ENCODE results near the gene PRTFDC1. TPM values are rescaled to one million over a fixed set of nuclear protein-coding genes. Genes with fewer than 3 reads are reported as not detected.

The PRTFDC1 gene
- total and polyA plus RNA-seq, 2 donors (not counting 3 experiments of a cell fraction or from before 2014, with no cell fraction given), result 22.0 to 27.0 TPM

- CTCF ChIA-PET, result no interaction called here
Measured at GRCh38 chr10:24966962-24967481, 14.6 kb upstream of the PRTFDC1 start.

GRCh38 chr10:24965051-24965450 lies 12.6 kb upstream of the PRTFDC1 start:
- FAIRE-seq, result no peak
- BruUV-seq (replicated peaks), result no TSS peak
- no peak overlapping the region for H3K4me2 ChIP-seq (ENCODE audit: insufficient read depth, low read length)
- no peak overlapping the region for H3K27ac ChIP-seq (ENCODE audit: insufficient read depth, low read depth, low read length)
- H4K20me1 ChIP-seq (replicated peaks; ENCODE audit: control insufficient read depth, extremely low read depth, insufficient read depth, low read length), result no peaks in the 10 kb centered on the region
- CTCF ChIA-PET, result no interaction called here
- intact Hi-C loops (cut with micrococcal nuclease) (no loop called here), dilution Hi-C loops (cut with MboI; ENCODE audit: extremely low pct_ligation_motif_present, low sequenced_read_pairs) (no loop called here)
- H3K79me2 ChIP-seq (ENCODE audit: control insufficient read depth, insufficient read depth, low read length), result no peaks in the 10 kb centered on the region
- H3K27me3 ChIP-seq (ENCODE audit: control insufficient read depth in 2 of 2, insufficient read depth in 2 of 2, low read length in 2 of 2), result no peaks in the 10 kb centered on the region
- H2AFZ ChIP-seq (ENCODE audit: low read depth, low read length), result no peak overlapping the region
- H3K9me3 ChIP-seq (replicated peaks; ENCODE audit: control insufficient read depth, insufficient read depth, low read length), result no peaks in the 10 kb centered on the region
- DNase-seq (ENCODE audit: low read depth, low spot score), result no peak
- TF ChIP-seq, protein P1, sequence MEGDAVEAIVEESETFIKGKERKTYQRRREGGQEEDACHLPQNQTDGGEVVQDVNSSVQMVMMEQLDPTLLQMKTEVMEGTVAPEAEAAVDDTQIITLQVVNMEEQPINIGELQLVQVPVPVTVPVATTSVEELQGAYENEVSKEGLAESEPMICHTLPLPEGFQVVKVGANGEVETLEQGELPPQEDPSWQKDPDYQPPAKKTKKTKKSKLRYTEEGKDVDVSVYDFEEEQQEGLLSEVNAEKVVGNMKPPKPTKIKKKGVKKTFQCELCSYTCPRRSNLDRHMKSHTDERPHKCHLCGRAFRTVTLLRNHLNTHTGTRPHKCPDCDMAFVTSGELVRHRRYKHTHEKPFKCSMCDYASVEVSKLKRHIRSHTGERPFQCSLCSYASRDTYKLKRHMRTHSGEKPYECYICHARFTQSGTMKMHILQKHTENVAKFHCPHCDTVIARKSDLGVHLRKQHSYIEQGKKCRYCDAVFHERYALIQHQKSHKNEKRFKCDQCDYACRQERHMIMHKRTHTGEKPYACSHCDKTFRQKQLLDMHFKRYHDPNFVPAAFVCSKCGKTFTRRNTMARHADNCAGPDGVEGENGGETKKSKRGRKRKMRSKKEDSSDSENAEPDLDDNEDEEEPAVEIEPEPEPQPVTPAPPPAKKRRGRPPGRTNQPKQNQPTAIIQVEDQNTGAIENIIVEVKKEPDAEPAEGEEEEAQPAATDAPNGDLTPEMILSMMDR (IDR thresholded peaks at IDR 0.05; ENCODE audit: extremely low read depth in 1 of 2, insufficient read depth in 1 of 2, low read depth in 1 of 2, low read length in 2 of 2), result no peak
- TF ChIP-seq FOS (IDR thresholded peaks at IDR 0.05; ENCODE audit: borderline replicate concordance, insufficient read depth, low read length) (no peak), JUN (IDR thresholded peaks at IDR 0.05; ENCODE audit: borderline replicate concordance, insufficient read depth, insufficient read length, low read depth) (no peak), GATA2 (IDR thresholded peaks at IDR 0.05; ENCODE audit: insufficient read depth, insufficient read length, low read depth, low read length) (no peak), POLR2AphosphoS5 (IDR thresholded peaks at IDR 0.05; ENCODE audit: insufficient read depth, low read depth, low read length) (no peak), POLR2A (IDR thresholded peaks at IDR 0.05; ENCODE audit: low read depth, low read length) (no peak), EZH2 (IDR thresholded peaks at IDR 0.05; ENCODE audit: borderline replicate concordance, low read depth, low read length, severe bottlenecking) (no peak), MYC (IDR thresholded peaks at IDR 0.05; ENCODE audit: low read depth, low read length) (no peak)
- TF ChIP-seq, protein P2, sequence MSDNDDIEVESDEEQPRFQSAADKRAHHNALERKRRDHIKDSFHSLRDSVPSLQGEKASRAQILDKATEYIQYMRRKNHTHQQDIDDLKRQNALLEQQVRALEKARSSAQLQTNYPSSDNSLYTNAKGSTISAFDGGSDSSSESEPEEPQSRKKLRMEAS (IDR thresholded peaks at IDR 0.05; ENCODE audit: insufficient read depth, insufficient read length), result no peak
- H3K4me1 ChIP-seq (ENCODE audit: control insufficient read depth, extremely low read depth, insufficient read depth, low read length), result no peaks in the 10 kb centered on the region
- no peak overlapping the region for H3K9ac ChIP-seq (replicated peaks; ENCODE audit: extremely low read depth, insufficient read depth, low read length)
- H3K9me1 ChIP-seq (replicated peaks; ENCODE audit: control insufficient read depth, extremely low read depth, insufficient read depth, low read length), result no peaks in the 10 kb centered on the region
- H3K36me3 ChIP-seq (ENCODE audit: control insufficient read depth in 2 of 2, extremely low read depth in 1 of 2, insufficient read depth in 2 of 2, low read length in 2 of 2), result no peaks in the 10 kb centered on the region
- POLR2A ChIA-PET, result no interaction called here
- H3K4me3 ChIP-seq (replicated peaks in 1 of 3; ENCODE audit: insufficient read depth in 1 of 3, low read depth in 1 of 3, low read length in 3 of 3), result no peak overlapping the region

More at GRCh38 chr10:24966962-24967481, 14.6 kb upstream of the PRTFDC1 start:
- DNase-seq (ENCODE audit: low read depth, low spot score), result no peak
- H3K9me3 ChIP-seq (replicated peaks; ENCODE audit: control insufficient read depth, insufficient read depth, low read length), result no peaks in the 10 kb centered on the region
- no peaks in the 10 kb centered on the region for H3K4me1 ChIP-seq (ENCODE audit: control insufficient read depth, extremely low read depth, insufficient read depth, low read length)
- no peak for TF ChIP-seq JUN (IDR thresholded peaks at IDR 0.05; ENCODE audit: borderline replicate concordance, insufficient read depth, insufficient read length, low read depth)
- no peak for TF ChIP-seq POLR2AphosphoS5 (IDR thresholded peaks at IDR 0.05; ENCODE audit: insufficient read depth, low read depth, low read length)
- TF ChIP-seq, protein P1 (IDR thresholded peaks at IDR 0.05; ENCODE audit: extremely low read depth in 1 of 2, insufficient read depth in 1 of 2, low read depth in 1 of 2, low read length in 2 of 2), result no peak
- no peak for TF ChIP-seq FOS (IDR thresholded peaks at IDR 0.05; ENCODE audit: borderline replicate concordance, insufficient read depth, low read length)
- TF ChIP-seq, protein P2 (IDR thresholded peaks at IDR 0.05; ENCODE audit: insufficient read depth, insufficient read length), result no peak
- H3K9me1 ChIP-seq (replicated peaks; ENCODE audit: control insufficient read depth, extremely low read depth, insufficient read depth, low read length), result no peaks in the 10 kb centered on the region
- no peaks in the 10 kb centered on the region for H3K79me2 ChIP-seq (ENCODE audit: control insufficient read depth, insufficient read depth, low read length)
- no TSS peak for BruUV-seq (replicated peaks)
- H4K20me1 ChIP-seq (replicated peaks; ENCODE audit: control insufficient read depth, extremely low read depth, insufficient read depth, low read length), result no peaks in the 10 kb centered on the region
- H3K4me3 ChIP-seq (replicated peaks in 1 of 3; ENCODE audit: insufficient read depth in 1 of 3, low read depth in 1 of 3, low read length in 3 of 3), result no peak overlapping the region
- dilution Hi-C loops (cut with MboI; ENCODE audit: extremely low pct_ligation_motif_present, low sequenced_read_pairs) (no loop called here), intact Hi-C loops (cut with micrococcal nuclease) (no loop called here)
- H2AFZ ChIP-seq (ENCODE audit: low read depth, low read length), result no peak overlapping the region
- H3K9ac ChIP-seq (replicated peaks; ENCODE audit: extremely low read depth, insufficient read depth, low read length), result no peak overlapping the region
- POLR2A ChIA-PET, result no interaction called here
- H3K27ac ChIP-seq (ENCODE audit: insufficient read depth, low read depth, low read length), result no peak overlapping the region
- H3K27me3 ChIP-seq (ENCODE audit: control insufficient read depth in 2 of 2, insufficient read depth in 2 of 2, low read length in 2 of 2), result no peaks in the 10 kb centered on the region
- H3K36me3 ChIP-seq (ENCODE audit: control insufficient read depth in 2 of 2, extremely low read depth in 1 of 2, insufficient read depth in 2 of 2, low read length in 2 of 2), result no peaks in the 10 kb centered on the region
- no peak overlapping the region for H3K4me2 ChIP-seq (ENCODE audit: insufficient read depth, low read length)
- no peak for FAIRE-seq

All from endothelial cell of umbilical vein (primary cell).